Measurements from ENCODE around the gene IL1RAP. TPM values are rescaled to one million over a fixed set of nuclear protein-coding genes. Genes with fewer than 3 reads are reported as not detected.

IL1RAP gene
- total RNA-seq, 4 donors from 2014 or later, result 4.5 to 13.9 (median 5.2) TPM

GRCh38 chr3:190601622-190602021 is 87.7 kb downstream of the IL1RAP start:
- Histone ChIP-seq H3K9me3 (no peaks in the 10 kb centered on the region), H3K27ac (replicated peaks in 1 of 4) (no peak overlapping the region), H3K4me1 (no peaks in the 10 kb centered on the region), H3K27me3 (no peaks in the 10 kb centered on the region), H3K4me3 (no peak overlapping the region), H3K36me3 (peaks cover 0 to 9% (median 4%) of the 10 kb centered on the region in 4 donors)
- intact Hi-C loops (cut with DNase I), result no loop called here
- no peak for DNase-seq (ENCODE audit: extremely low spot score)
- no peak for TF ChIP-seq EP300 (IDR thresholded peaks at IDR 0.05)
- TF ChIP-seq CTCF (IDR thresholded peaks at IDR 0.05), result no peak
- TF ChIP-seq POLR2AphosphoS5 (IDR thresholded peaks at IDR 0.05), result no peak
- TF ChIP-seq POLR2A (IDR thresholded peaks at IDR 0.05; ENCODE audit: low read depth), result no peak
- 59% methylated on average over 5 of the region's 5 CpGs for WGBS

- WGBS, result 47% methylated on average over 4 of the region's 4 CpGs
These were observed 91.5 kb downstream of the IL1RAP start for GRCh38 chr3:190605385-190605784.

GRCh38 chr3:190606596-190606995 is 92.7 kb downstream of the IL1RAP start:
- Histone ChIP-seq H3K27me3 (no peaks in the 10 kb centered on the region), H3K4me1 (no peaks in the 10 kb centered on the region), H3K4me3 (no peak overlapping the region), H3K9me3 (no peaks in the 10 kb centered on the region), H3K36me3 (peaks cover 0 to 14% (median 4%) of the 10 kb centered on the region in 4 donors), H3K27ac (replicated peaks in 1 of 4) (no peak overlapping the region)
- intact Hi-C loops (cut with DNase I), result no loop called here
- 59% methylated on average over 3 of the region's 3 CpGs for WGBS
- TF ChIP-seq CTCF (IDR thresholded peaks at IDR 0.05), result no peak
- TF ChIP-seq POLR2AphosphoS5 (IDR thresholded peaks at IDR 0.05), result no peak
- TF ChIP-seq EP300 (IDR thresholded peaks at IDR 0.05), result no peak
- TF ChIP-seq POLR2A (IDR thresholded peaks at IDR 0.05; ENCODE audit: low read depth), result no peak
- no peak for DNase-seq (ENCODE audit: extremely low spot score)

More at GRCh38 chr3:190605385-190605784, 91.5 kb downstream of the IL1RAP start:
- no peaks in the 10 kb centered on the region for H3K4me1 ChIP-seq
- H3K4me3 ChIP-seq, result no peak overlapping the region
- intact Hi-C loops (cut with DNase I), result no loop called here
- DNase-seq (ENCODE audit: extremely low spot score), result no peak
- no peak for TF ChIP-seq POLR2AphosphoS5 (IDR thresholded peaks at IDR 0.05)
- no peak for TF ChIP-seq EP300 (IDR thresholded peaks at IDR 0.05)
- no peak for TF ChIP-seq POLR2A (IDR thresholded peaks at IDR 0.05; ENCODE audit: low read depth)
- no peak for TF ChIP-seq CTCF (IDR thresholded peaks at IDR 0.05)
- no peaks in the 10 kb centered on the region for H3K27me3 ChIP-seq
- H3K9me3 ChIP-seq, result no peaks in the 10 kb centered on the region
- H3K36me3 ChIP-seq, result peaks cover 0 to 14% (median 4%) of the 10 kb centered on the region in 4 donors
- no peak overlapping the region for H3K27ac ChIP-seq (replicated peaks in 1 of 4)

GRCh38 chr3:190607021-190607420 is 93.1 kb downstream of the IL1RAP start:
- Histone ChIP-seq H3K27me3 (no peaks in the 10 kb centered on the region), H3K4me3 (no peak overlapping the region), H3K36me3 (peaks cover 0 to 14% (median 4%) of the 10 kb centered on the region in 4 donors), H3K4me1 (no peaks in the 10 kb centered on the region), H3K27ac (replicated peaks in 1 of 4) (no peak overlapping the region), H3K9me3 (no peaks in the 10 kb centered on the region)
- WGBS, result 54% methylated on average over 2 of the region's 2 CpGs
- TF ChIP-seq POLR2AphosphoS5 (IDR thresholded peaks at IDR 0.05), result no peak
- TF ChIP-seq CTCF (IDR thresholded peaks at IDR 0.05), result no peak
- no peak for TF ChIP-seq EP300 (IDR thresholded peaks at IDR 0.05)
- no peak for TF ChIP-seq POLR2A (IDR thresholded peaks at IDR 0.05; ENCODE audit: low read depth)
- DNase-seq (ENCODE audit: extremely low spot score), result no peak
- intact Hi-C loops (cut with DNase I), result no loop called here

All from esophagus muscularis mucosa (tissue), 4 donors.